Pulmonary artery endothelial cell (primary cell): ENCODE data around the gene CST9. TPM values are rescaled to one million over a fixed set of nuclear protein-coding genes. Genes with fewer than 3 reads are reported as not detected.
"Not testable (repeated sequence)": the region's sequence is repeated elsewhere in the genome, so short reads cannot be mapped to it uniquely, and the experiment has no call there.

Experiments
- DNase-seq: peaks from one replicate; pipeline ENCODE4 v3.0.0-alpha.2; 2011; ENCODE audit warnings: low read depth, low spot score
- total RNA-seq: library from RNA; depleted of rRNA; stranded (reverse); fragments of >200 nt; gene quantifications from 2 replicates; pipeline ENCODE4 v1.2.3, GENCODE V29; 2014

CST9 gene
- total RNA-seq, 1 donor from 2014 or later = not detected

- DNase-seq = no peak
Observed at GRCh38 chr20:23624324-23624691, 18.6 kb upstream of the CST9 start.

DNA sequence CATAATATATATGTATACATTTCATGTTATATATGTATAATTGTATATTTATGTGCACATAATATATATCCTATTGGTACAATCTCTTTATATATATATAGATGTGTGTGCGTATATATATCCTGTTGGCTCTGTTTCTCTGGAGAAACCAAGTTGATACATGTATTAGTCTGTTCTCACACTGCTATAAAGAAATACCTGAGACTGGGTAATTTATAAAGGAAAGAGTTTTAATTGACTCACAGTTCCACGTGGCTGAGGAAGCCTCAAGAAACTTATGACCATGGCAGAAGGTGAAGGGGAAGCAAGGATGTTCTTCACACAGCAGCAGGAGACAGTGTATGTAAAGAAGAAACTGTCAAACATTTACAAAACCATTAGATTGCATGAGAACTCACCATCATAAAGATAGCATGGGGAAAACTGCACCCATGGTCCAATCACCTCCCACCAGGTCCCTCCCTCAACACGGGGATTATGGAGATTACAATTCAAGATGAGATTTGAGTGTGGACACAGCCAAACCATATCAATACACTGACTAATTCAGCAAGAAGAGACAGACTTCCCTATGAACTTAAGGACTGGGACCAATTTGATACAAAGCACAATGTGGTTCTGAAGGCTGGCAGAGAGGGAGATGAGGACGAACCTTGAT lies 18.1 kb upstream of the CST9 start:
- DNase-seq = no peak

DNA sequence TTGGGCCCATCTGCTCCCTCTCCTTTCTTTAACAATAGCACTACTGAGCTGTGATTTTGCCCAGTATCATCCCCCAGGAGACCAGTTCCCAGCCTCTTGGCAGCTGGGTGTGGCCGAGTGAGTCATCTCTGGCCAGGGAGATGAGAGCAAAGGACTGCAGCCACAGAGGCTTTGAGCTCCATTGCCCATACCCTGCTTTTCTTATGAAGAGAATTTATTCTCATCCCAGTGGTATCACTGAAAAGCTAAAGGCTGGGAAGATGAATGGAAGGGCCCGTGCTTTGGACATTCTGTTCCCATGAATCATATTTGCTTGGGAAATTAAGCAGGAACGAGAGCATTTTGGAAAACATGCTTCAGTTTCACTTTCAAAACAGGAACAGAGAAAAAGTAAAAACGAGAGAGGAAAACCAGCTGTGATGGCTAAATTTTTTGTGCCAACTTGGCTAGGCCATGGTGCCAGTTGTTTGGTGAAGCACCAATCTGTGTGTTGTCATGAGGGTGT lies 17.2 kb upstream of the CST9 start:
- peak; percentile 20 for DNase-seq

DNA sequence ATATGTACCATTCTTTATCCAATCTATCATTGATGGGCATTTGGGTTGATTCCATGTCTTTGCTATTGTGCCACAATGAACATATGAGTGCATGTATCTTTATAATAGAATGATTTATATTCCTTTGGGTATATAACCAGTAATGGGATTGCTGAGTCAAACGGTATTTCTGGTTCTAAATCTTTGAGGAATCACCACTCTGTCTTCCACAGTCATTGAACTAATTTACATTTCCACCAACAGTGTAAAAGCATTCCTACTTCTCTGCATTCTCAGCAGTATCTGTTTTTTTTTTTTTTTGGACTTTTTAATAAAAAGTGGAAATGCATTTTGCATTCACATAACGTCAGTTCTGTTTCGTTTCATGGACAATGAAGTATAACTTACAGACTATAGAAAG lies 16.7 kb upstream of the CST9 start:
- not testable (repeated sequence) for DNase-seq

DNA sequence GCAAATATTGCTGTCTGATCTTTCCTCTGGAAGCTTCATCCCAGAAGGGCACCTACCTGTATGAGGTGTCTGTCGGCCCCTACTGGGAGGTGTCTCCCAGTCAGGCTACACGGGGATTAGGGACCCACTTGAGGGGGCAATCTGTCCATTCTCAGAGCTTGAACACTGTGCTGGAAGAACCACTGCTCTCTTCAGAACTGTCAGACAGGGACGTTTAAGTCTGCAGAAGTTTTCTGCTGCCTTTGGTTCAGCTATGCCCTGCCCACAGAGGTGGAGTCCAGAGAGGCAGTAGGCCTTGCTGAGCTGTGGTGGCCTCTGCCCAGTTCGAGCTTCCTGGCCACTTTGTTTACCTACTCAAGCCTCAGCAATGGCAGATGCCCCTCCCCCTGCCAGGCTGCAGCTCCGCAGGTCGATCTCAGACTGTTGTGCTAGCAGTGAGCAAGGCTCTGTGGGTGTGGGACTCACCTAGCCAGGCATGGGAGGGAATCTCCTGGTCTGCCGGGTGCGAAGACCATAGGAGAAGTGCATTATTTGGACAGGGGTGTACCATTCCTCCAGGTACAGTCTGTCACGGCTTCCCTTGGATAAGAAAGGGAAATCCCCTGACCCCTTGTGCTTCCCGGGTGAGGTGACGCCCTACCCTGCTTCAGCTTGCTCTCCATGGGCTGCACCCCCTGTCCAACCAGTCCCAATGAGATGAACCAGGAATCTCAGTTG lies 15.1 kb upstream of the CST9 start:
- not testable (repeated sequence) for DNase-seq

GRCh38 chr20:23614163-23614562 lies 8.4 kb upstream of the CST9 start:
- DNase-seq = no peak

GRCh38 chr20:23613676-23614075 lies 8.0 kb upstream of the CST9 start:
- no peak for DNase-seq

DNA sequence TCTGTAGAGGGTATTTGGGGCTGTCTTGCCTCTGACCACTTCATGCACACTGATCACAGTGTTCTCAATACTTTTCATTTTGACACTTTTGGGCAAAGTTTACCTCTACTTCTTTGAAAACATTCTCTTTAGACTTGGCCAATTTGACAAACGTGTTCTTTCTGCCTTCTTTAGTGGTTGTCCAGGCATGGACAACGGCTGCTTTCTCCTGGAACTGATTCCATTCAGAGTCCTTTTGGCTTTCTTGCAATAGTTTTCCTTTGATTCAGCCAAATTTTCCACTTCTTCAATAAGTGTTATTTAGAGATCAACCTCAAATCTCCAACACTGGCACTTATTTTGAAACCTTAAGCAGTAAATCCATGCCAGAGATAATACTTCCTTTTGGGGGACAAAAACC lies 6.7 kb upstream of the CST9 start:
- no peak for DNase-seq

DNA sequence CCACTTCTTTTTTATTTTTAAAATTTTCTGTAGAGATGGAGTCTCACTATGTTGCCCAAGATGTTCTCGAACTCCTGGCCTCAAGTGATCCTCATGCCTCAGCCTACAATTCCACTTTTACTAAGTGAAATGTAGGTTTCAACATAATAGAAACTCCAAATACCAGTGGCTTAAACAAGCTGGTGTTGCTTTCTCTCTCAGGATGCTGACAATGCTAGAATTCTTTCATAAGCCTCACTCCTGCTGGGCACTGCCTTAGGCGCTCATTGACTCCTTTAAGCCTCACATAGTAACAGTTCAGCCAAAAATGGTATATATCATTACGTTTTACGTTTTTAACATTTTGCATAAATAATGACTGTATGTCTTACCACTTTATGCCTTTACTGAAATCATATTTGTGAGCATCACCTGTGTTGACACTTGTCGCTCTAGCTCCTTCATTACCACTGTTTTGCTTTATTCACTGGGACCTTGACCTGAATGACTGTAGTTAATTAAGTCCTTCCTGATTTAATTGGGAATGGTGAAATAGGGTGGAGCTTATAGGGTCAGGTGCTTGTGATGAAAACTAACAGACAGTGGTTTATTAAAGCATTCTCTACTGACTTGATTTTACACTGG lies 3.9 kb upstream of the CST9 start:
- no peak for DNase-seq

- DNase-seq = no peak
Observed at GRCh38 chr20:23608251-23608846, 2.6 kb upstream of the CST9 start.

DNA sequence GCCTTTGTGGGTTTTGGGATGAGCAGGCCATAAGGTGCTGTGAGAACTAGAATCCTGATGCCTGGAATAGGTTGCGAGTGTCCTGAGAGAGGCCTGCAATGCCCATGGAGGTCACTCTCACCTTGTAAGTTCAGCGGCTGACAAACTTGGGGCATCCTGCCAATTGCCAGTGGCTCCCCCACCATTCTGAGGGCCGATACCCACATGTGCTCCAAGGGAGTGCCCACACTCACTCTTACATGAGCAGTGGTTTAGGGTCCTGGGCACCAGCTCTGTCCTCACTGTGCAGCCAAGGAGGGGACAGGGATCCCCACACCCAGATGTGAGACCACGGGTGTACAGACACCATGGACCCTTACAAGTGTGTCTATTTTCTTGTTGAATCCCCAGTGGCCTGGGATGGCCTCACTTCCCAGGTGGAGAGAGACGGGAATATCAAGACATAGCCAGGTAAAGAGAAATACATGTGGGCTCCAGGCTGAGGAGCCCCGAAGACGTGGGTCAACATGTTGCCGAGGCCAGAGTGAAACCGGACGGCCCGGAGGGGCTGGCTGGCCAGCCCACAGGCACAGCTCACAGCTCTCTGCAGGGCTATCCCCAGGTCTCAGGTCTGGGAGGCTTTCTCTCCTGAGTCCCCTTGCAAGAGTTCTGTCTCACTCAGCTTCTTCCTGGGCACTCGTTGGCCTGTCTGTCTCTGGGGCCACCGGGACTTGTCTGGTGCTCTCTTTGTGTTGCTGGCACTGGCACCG lies 2.0 kb upstream of the CST9 start:
- DNase-seq = no peak

DNA sequence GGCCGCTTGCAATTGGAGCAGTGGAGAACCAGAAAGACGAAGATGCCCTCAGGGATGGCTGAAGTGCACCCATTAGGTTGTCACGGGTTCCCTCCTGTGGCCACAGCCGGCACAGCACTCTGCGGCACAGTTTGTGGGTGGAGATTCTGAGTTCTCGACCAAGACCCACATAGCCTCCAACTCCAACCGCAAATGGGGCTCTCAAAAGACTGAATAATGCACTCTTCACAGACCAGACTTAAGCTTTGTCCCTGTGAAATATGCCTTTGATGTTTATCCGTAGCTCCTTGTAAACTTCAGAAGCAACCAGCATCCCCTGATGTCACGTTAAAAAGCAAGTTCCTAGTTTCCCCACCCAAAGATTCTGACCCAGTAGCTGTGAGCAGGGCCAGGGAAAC lies 934 bp upstream of the CST9 start:
- DNase-seq = no peak

- DNase-seq = no peak
Observed at GRCh38 chr20:23604306-23604705, 1.4 kb downstream of the CST9 start.

DNA sequence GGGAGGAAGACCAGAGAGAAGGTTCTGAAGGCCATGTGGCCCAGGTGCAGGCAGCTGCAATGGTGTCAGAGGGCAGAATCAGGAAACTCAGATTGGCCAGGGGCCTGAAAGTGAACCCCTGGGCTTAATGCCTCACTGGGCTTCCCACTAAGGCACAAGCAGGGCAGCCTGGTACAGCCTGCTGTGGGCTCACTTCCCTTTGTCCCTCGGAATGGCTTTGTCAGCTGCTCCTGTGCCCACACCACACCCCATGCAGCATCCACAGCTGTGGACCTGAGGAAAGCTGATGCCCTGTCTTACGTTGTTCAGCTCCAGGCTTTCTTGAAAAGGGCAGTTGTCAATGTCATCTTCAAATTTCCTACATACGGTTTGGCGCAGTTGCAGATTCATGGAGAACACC lies 2.4 kb downstream of the CST9 start:
- no peak for DNase-seq

DNA sequence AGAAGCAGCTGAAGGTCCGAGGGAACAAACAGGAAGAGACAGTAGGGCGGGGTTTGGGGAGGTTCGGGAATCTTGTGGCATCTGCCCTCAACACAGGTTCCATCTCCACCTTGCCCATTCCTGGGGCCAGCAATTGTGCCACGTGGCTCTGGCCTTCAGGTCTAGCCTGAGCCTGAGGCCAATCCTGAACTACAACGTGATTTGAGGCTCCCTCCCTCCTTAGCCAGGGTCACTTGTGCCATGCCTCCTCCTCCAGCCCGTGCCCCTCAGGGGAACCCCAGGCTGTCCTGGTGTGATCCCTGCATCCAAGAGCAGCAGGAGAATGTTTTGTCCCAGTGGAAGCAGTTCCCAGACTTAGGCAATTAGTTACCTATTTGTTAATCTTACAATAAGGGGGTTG lies 3.0 kb downstream of the CST9 start:
- DNase-seq = no peak

DNA sequence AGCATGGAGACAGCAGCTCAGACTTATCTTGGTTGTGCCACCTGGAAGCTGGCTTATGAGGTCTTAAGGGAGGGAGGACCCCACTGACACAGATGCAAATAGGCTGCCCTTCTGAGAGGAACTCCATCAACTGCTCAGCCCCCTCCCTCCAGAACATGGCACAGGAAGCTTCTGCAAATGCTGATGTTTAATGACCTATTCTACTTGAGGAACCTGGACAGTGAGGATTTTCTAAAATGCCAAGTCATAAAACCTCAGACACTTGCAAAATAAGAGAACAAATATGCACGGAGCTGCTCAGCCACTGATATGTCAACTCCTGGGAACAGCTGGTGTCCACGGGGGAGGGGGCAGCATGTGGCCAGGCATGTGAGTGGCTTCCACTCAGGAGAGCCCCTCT lies 3.5 kb downstream of the CST9 start:
- DNase-seq = no peak

GRCh38 chr20:23601715-23602114 lies 4.0 kb downstream of the CST9 start:
- DNase-seq = no peak

GRCh38 chr20:23598481-23598880 lies 7.2 kb downstream of the CST9 start:
- no peak for DNase-seq

- no peak for DNase-seq
Observed at GRCh38 chr20:23596579-23597250, 9.0 kb downstream of the CST9 start.

DNA sequence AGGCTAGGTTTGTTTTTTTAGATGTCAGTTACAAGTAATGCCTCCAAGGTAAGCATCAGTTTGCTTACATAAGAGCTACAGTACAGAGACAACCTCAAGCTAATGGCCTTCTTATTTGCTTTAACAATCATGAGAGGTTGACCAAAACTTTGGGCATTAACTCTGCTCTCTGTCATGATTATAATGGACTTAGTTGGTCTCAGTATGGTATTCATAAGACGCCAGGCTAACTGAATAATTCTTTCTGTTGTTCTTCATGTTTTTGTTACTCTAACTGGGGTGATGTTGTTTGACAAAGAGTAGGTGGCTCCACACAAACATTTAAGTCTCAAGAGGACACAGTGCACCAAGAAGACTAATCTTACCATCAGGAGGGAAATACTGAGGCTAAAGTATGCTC lies 9.8 kb downstream of the CST9 start:
- DNase-seq = no peak
